Measurements from ENCODE around the gene ZKSCAN3. TPM values are rescaled to one million over a fixed set of nuclear protein-coding genes. Genes with fewer than 3 reads are reported as not detected.

ZKSCAN3 gene
- total and polyA plus RNA-seq, 10 of the 15 experiments (the other 5 are each of a cell fraction or from before 2014, with no cell fraction given) = 0.86 to 4.3 (median 3.1) TPM

- TF ChIP-seq E2F4 (IDR thresholded peaks at IDR 0.05; ENCODE audit: low read depth, low read length) (no peak), MTA3 (IDR thresholded peaks at IDR 0.05; ENCODE audit: borderline replicate concordance, low read length) (no peak; the same call in 1 of the 2 replicates), ZNF592 (IDR thresholded peaks at IDR 0.05) (no peak), DPF2 (IDR thresholded peaks at IDR 0.05) (peak; percentile 63), MAX (IDR thresholded peaks at IDR 0.05; ENCODE audit: low read depth, low read length) (peak; percentile 62), ZNF274 (IDR thresholded peaks at IDR 0.05; ENCODE audit: insufficient read depth, insufficient read length) (no peak), NR2C1 (IDR thresholded peaks at IDR 0.05) (no peak), KLF5 (IDR thresholded peaks at IDR 0.05; ENCODE audit: partially characterized antibody) (no peak), ETV6 (conservative IDR thresholded peaks at IDR 0.05 in 1 of 2, IDR thresholded peaks at IDR 0.05 in 1 of 2; ENCODE audit: borderline replicate concordance in 1 of 2, low read depth in 1 of 2) (no peak; a peak in 1 of 4 replicates), PBX3 (IDR thresholded peaks at IDR 0.05; ENCODE audit: insufficient replicate concordance, low read depth, low read length) (no peak), STAT1 (conservative IDR thresholded peaks at IDR 0.05) (no peak), POLR2AphosphoS2 (IDR thresholded peaks at IDR 0.05; ENCODE audit: low read depth, low read length) (0 out of 2 replicates have a peak, but pooled peaks have one; percentile 48), CHD2 (IDR thresholded peaks at IDR 0.05; ENCODE audit: borderline replicate concordance, low read depth, low read length) (peak; percentile 40; the same call in 1 of the 2 replicates), SPI1 (IDR thresholded peaks at IDR 0.05; ENCODE audit: borderline replicate concordance, insufficient read depth, low read depth, low read length) (no peak), E2F8 (IDR thresholded peaks at IDR 0.05; ENCODE audit: low read depth, partially characterized antibody) (no peak), USF2 (IDR thresholded peaks at IDR 0.05; ENCODE audit: borderline replicate concordance, low read depth, low read length) (no peak), ESRRA (IDR thresholded peaks at IDR 0.05; ENCODE audit: low read length) (no peak), EGR1 (IDR thresholded peaks at IDR 0.05; ENCODE audit: borderline replicate concordance in 1 of 2, low read depth in 2 of 2, low read length in 2 of 2) (peak in 1 of 2 experiments; percentile 13; a peak in 1 of 3 replicates)
Measured at GRCh38 chr6:28335564-28336283, 14.0 kb upstream of the ZKSCAN3 start, which contains the start of gene ZSCAN31 (continued).

All from GM12878 (cell line).